ENCODE data around the gene TMC8. TPM values are rescaled to one million over a fixed set of nuclear protein-coding genes. Genes with fewer than 3 reads are reported as not detected.
"Not testable (repeated sequence)": the region's sequence is repeated elsewhere in the genome, so short reads cannot be mapped to it uniquely, and the experiment has no call there.

TMC8 gene, protein sequence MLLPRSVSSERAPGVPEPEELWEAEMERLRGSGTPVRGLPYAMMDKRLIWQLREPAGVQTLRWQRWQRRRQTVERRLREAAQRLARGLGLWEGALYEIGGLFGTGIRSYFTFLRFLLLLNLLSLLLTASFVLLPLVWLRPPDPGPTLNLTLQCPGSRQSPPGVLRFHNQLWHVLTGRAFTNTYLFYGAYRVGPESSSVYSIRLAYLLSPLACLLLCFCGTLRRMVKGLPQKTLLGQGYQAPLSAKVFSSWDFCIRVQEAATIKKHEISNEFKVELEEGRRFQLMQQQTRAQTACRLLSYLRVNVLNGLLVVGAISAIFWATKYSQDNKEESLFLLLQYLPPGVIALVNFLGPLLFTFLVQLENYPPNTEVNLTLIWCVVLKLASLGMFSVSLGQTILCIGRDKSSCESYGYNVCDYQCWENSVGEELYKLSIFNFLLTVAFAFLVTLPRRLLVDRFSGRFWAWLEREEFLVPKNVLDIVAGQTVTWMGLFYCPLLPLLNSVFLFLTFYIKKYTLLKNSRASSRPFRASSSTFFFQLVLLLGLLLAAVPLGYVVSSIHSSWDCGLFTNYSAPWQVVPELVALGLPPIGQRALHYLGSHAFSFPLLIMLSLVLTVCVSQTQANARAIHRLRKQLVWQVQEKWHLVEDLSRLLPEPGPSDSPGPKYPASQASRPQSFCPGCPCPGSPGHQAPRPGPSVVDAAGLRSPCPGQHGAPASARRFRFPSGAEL
- 0.05 TPM in 1 of 2 replicates, not detected in the other for total RNA-seq

- DNase-seq (ENCODE audit: low read depth) = no peak
These were observed at the start of gene TMC8 for GRCh38 chr17:78130437-78131101. Gene TMC8, plus strand, starts transcription at chr17:78130771. Its CDS starts 818 bp downstream, at chr17:78131589.

DNA sequence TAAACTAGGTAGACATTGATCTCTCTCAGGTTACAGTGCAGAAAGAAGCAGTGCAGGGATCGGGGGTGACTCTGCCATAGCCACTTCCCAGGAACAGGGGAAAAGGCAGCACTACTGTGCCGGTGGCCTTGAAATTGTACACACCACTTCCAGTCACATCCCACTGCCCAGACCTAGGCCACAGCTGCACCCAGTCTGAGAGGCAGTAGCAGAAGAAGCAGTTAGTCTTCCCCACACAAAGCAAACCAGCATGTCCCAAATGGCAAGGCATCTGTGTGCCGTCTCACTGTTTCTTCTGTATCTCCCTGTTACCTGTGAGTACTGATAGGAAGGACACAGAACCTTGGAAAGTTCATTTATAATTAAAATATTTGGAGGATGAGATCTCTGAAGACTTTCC lies 49.0 kb upstream of the TMC8 start:
- DNase-seq (ENCODE audit: low read depth) = no peak

GRCh38 chr17:78082355-78082872 lies 48.2 kb upstream of the TMC8 start:
- not testable (repeated sequence) for DNase-seq (ENCODE audit: low read depth)

GRCh38 chr17:78082988-78083387 lies 47.6 kb upstream of the TMC8 start:
- DNase-seq (ENCODE audit: low read depth) = no peak

DNA sequence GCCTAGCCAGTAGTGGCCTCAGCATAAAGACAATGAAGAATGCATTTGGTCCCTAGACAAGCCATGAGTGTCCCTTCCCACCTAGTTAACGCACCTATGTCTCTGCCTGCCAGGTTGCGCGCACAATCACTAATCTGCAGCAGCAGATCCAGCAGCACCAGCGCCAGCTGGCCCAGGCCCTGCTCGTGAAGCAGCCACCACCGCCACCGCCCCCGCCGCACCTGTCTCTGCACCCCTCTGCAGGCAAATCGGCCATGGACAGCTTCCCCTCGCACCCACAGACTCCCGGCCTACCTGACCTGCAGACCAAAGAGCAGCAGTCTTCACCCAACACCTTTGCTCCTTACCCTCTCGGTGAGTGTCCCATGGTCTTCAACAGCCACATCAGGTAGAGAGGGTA lies 43.8 kb upstream of the TMC8 start:
- DNase-seq (ENCODE audit: low read depth) = no peak

DNA sequence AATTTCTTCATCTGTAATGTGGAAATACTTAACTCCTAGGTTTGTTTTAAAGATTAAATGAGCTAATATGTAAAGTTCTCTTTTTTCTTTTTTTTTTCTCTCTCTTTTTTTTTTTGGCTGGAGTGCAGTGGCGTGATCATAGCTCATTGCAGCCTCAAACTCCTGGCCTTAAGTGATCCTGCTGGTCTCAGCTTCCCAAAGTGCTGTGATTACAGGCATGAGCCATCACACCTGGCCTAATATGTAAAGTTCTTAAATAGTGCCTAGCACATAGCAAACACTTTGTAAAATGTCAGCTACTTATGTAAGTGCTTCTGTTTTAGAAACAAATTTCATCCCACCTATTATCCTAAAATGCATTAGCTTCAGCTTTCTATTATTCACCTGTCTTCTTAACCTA lies 42.0 kb upstream of the TMC8 start:
- DNase-seq (ENCODE audit: low read depth) = no peak

DNA sequence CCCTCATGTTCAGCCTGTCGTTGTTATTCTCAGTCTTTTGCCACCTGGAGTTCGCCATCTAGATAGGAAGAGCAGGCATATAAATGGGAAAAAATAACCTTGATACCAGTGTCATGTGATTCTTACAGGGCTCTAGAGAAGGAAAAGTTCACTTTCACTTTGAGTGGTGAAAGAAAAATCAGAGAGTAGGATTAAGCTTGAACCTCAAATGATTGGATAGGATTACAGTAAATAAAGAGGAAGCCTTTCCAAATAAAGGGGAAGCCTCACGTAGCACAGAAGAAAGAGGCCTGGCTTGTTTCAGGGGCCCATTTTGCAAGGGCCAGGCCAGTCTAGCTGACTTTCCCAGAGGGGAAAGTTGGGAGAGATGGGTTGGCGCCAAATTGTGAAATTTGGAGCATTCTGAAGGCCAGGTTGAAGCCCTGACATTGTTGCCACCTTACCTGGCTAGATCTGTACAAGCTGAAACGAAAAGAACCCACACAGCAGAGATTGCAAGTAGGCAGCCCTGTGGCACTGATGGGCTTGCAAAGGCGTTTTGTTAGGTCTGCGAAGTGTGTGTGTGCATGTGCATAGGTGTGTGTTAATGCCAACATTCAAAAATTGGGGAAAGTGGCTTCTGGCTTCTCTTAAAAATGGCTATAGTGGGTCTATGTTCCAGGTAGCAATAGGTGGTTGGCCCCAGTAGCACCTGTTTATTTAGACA lies 40.8 kb upstream of the TMC8 start:
- DNase-seq (ENCODE audit: low read depth) = no peak

- no peak for DNase-seq (ENCODE audit: low read depth)
These were observed 37.7 kb upstream of the TMC8 start for GRCh38 chr17:78092794-78093324.

- DNase-seq (ENCODE audit: low read depth) = no peak
These were observed 35.5 kb upstream of the TMC8 start for GRCh38 chr17:78095035-78095434.

- DNase-seq (ENCODE audit: low read depth) = no peak
These were observed 34.5 kb upstream of the TMC8 start for GRCh38 chr17:78096093-78096492.

DNA sequence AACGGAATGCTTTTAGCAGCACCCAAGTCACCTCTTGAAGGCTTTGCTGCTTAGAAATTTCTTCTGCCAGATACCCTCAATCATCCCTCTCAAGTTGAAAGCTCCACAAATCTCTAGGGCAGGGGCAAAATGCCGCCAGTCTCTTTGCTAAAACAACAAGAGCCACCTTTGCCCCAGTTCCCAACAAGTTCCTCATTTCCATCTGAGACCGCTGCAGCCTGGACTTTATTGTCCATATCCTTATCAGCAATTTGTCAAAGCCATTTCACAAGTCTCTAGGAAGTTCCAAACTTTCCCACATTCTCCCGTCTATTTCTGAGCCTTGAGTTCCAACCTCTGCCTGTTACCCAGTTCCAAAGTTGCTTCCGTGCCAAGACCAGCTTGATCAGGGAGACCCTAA lies 29.5 kb upstream of the TMC8 start:
- DNase-seq (ENCODE audit: low read depth) = no peak

DNA sequence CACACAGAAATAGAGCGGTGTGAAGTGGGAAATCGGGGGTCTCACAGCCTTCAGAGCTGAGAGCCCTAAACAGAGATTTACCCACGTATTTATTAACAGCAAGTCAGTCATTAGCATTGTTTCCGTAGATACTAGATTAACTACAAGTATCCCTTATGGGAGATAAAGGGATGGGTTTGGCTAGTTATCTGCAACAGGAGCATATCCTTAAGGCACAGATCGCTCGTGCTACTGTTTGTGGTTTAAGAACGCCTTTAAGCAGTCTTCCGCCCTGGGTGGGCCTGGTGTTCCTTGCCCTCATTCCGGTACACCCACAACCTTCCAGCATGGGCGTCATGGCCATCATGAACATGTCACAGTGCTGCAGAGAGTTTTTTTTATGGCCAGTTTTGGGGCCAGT lies 29.0 kb upstream of the TMC8 start:
- DNase-seq (ENCODE audit: low read depth) = no peak

- DNase-seq (ENCODE audit: low read depth) = no peak
These were observed 27.3 kb upstream of the TMC8 start for GRCh38 chr17:78103311-78103710.

GRCh38 chr17:78104540-78104941 lies 26.0 kb upstream of the TMC8 start:
- DNase-seq (ENCODE audit: low read depth) = no peak

- no peak for DNase-seq (ENCODE audit: low read depth)
These were observed 25.5 kb upstream of the TMC8 start for GRCh38 chr17:78105101-78105500.

DNA sequence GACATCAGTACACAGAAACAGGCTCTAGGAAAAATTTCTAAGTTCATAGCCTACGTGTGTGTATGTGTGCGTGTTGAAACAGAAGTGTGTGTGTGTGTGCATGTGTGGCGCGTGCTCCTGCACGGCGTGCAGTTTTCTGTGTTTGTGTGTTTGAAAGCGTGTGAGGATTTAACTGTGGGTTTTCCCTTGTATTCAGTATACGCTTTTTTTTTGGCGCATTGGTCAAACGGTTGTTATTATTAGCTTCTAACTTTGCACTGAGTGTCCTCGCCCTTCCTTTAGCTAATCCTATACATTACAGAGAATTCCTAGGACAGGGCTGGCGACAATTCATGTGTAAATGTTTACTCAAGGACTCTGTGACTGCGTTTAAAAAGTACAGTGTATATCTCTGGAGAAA lies 25.0 kb upstream of the TMC8 start:
- no peak for DNase-seq (ENCODE audit: low read depth)

- DNase-seq (ENCODE audit: low read depth) = no peak
These were observed 24.4 kb upstream of the TMC8 start for GRCh38 chr17:78106211-78106610.

- DNase-seq (ENCODE audit: low read depth) = no peak
These were observed 23.1 kb upstream of the TMC8 start for GRCh38 chr17:78107457-78107856.

GRCh38 chr17:78107976-78108725 lies 22.4 kb upstream of the TMC8 start:
- no peak for DNase-seq (ENCODE audit: low read depth)

DNA sequence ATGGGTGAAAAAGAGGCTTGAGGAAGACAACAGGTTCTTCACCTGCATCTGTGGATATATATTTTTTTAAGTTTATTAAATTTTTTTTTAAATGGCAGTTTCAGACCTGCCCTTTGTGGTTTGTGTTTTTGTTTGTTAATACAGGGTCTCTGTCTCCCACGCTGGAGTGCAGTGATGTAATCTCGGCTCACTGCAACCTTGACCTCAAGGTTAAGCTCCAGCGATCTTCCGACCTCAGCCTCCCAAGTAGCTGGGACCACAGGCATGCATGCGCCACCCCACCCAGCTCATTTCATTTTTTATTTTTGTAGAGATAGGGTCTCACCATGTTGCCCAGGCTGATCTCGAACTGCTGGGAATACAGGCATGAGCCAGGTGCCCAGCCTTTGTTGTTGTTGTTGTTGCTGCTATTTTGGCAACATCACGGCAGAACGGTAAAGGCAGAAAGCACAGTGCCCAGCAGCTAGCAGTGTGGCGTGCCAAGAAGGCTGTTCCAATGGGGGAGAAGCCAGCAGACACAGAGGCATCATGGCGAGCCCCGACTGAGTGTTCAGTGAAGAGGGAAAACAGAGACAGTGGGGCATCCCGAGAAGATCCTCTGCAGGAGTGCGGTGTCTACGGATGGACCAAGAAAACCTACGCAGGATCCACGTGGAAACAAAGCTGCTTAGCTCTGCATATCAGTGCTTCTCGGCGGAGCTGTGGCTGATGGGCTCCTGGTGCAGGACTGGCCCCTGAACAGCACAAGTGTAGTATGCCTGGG lies 21.7 kb upstream of the TMC8 start:
- DNase-seq (ENCODE audit: low read depth) = no peak

Measured in renal cortical epithelial cell (primary cell).